Esophagus squamous epithelium (tissue), 5 donors: Measurements from ENCODE around the gene TBC1D9. TPM values are rescaled to one million over a fixed set of nuclear protein-coding genes. Genes with fewer than 3 reads are reported as not detected.

ENCODE experiments used
- DNase-seq: peaks from one replicate; lab custom pipeline; 2025; lab: John Stamatoyannopoulos, UW
- H3K27ac ChIP-seq, 4 donors: fragments of 200-600 bp; sonication (generic); one replicate each; pipeline ENCODE4 v1.5.1; 2016 to 2019; ENCODE audit warnings: mild to moderate bottlenecking in 1 of 4
- H3K27me3 ChIP-seq, 4 donors: fragments of 200-600 bp; sonication (generic); 1 replicate in 3 of 4; 2 replicates in 1 of 4; pipeline versions ENCODE4 v1.5.1 to v1.6.0; 2017 to 2021; ENCODE audit warnings: antibody characterized with exemption in 1 of 4
- H3K36me3 ChIP-seq, 3 donors: fragments of 200-600 bp; sonication (generic); one replicate each; pipeline ENCODE4 v1.5.1; 2016 to 2019
- H3K4me1 ChIP-seq, 3 donors: fragments of 200-600 bp; sonication (generic); one replicate each; pipeline ENCODE4 v1.5.1; 2017 to 2019
- H3K4me3 ChIP-seq, 4 donors: fragments of 200-600 bp; sonication (generic); 1 replicate in 3 of 4; 2 replicates in 1 of 4; pipeline ENCODE4 v1.5.1; 2016 to 2019; ENCODE audit warnings: mild to moderate bottlenecking in 2 of 4, moderate library complexity in 1 of 4
- H3K9me3 ChIP-seq, 3 donors: fragments of 200-600 bp; sonication (generic); one replicate each; pipeline ENCODE4 v1.5.1; 2016 to 2019
- POLR2A ChIP-seq, 4 donors: fragments of 450-650 bp; IDR thresholded peaks; one replicate each; pipeline ENCODE4 v1.6.1; 2017; ENCODE audit warnings: antibody characterized with exemption in 4 of 4, mild to moderate bottlenecking in 4 of 4, moderate library complexity in 3 of 4
- WGBS, 2 donors: methylation state at CpG; one replicate each; pipeline ENCODE4 v1.1.5; 2018; 5-methylcytosine and 5-hydroxymethylcytosine counted together
- intact Hi-C: fragments of 100-400 bp; cut with DNase I; formaldehyde crosslinking; loops from one replicate; pipeline ENCODE4 v1.15.0; 2022
- small RNA-seq, 4 donors: library from RNA; depleted of rRNA; stranded (forward); fragments of <200 nt; gene quantifications; one replicate each; pipeline ENCODE3, GENCODE V24; 2016
- total RNA-seq, 4 donors: library from RNA; depleted of rRNA; stranded (reverse); fragments of >200 nt; gene quantifications; one replicate each; pipeline ENCODE4 v1.1.0, GENCODE V29; 2016
- TF ChIP-seq, protein P1 (sequence below), 6 experiments: fragments of 450-650 bp in 4 of 6; fragments of 200-600 bp in 2 of 6; sonication (generic) in 2 of 6; IDR thresholded peaks; one replicate each; pipeline ENCODE4 v1.5.1; 2016 to 2019; ENCODE audit warnings: antibody characterized with exemption in 6 of 6, mild to moderate bottlenecking in 4 of 6, moderate library complexity in 4 of 6
- donor health status: DM: yes; HTN: yes; CAD: no.

Gene TBC1D9
- total RNA-seq, 4 donors from 2014 or later: 8.6 to 21.0 (median 11.5) TPM

DNA sequence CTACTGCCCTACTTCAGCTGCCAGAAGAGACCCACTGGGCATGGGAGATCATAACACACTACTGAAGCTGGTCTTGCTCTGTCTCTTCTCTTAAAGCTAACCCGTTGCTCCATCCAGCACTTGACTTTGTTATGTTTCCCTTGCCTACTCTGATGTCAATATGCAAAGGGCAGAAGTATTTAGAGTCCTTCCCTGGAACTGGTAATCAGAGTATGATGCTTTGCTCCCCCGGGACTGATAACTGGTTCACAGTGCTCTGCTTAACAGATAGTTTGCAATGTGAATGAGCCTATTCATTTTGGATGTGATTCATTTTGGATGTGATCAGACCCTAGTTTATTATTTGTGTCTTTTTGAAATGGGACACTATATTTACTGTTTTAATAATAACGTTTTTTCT lies 175.1 kb downstream of the TBC1D9 start:
- no peak overlapping the region for H3K27ac ChIP-seq
- H3K4me1 ChIP-seq: peaks cover 0 to 6% (median 0%) of the 10 kb centered on the region in 3 donors
- no peak overlapping the region for H3K4me3 ChIP-seq
- intact Hi-C loops: no loop called here
- TF ChIP-seq POLR2A (IDR thresholded peaks at IDR 0.05): no peak
- TF ChIP-seq, protein P1, sequence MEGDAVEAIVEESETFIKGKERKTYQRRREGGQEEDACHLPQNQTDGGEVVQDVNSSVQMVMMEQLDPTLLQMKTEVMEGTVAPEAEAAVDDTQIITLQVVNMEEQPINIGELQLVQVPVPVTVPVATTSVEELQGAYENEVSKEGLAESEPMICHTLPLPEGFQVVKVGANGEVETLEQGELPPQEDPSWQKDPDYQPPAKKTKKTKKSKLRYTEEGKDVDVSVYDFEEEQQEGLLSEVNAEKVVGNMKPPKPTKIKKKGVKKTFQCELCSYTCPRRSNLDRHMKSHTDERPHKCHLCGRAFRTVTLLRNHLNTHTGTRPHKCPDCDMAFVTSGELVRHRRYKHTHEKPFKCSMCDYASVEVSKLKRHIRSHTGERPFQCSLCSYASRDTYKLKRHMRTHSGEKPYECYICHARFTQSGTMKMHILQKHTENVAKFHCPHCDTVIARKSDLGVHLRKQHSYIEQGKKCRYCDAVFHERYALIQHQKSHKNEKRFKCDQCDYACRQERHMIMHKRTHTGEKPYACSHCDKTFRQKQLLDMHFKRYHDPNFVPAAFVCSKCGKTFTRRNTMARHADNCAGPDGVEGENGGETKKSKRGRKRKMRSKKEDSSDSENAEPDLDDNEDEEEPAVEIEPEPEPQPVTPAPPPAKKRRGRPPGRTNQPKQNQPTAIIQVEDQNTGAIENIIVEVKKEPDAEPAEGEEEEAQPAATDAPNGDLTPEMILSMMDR (IDR thresholded peaks at IDR 0.05): no peak
- peaks cover 0 to 56% (median 4%) of the 10 kb centered on the region in 4 donors for H3K27me3 ChIP-seq
- 58 to 79% methylated on average over 3 of the region's 3 CpGs for whole genome bisulfite sequencing, 2 donors
- H3K9me3 ChIP-seq: no peaks in the 10 kb centered on the region
- H3K36me3 ChIP-seq: no peaks in the 10 kb centered on the region
- no peak for DNase-seq

DNA sequence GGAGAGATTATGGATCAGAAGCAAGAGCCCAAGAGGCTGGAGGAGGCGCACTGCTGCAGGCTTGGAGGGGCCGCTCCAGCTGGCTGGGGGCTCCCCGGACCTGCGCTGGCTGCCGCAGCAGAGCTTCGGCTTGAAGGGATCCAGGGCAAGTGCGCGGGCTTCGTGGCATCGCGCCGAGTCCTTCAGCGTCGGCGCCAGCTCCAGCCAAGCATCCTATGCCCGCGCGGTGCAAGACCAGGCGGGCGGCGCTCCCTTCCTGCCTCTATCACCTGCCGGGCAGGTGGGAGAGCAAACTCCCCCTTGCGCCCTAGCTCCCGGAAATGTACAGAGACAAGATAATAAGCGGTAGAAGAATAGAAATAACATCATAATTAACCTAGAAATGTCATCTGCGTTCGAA lies 176.9 kb downstream of the TBC1D9 start:
- no peak overlapping the region for H3K4me3 ChIP-seq
- 7 to 8% methylated on average over 11 to 24 of the region's 27 CpGs for WGBS, 2 donors
- no peak for DNase-seq

DNA sequence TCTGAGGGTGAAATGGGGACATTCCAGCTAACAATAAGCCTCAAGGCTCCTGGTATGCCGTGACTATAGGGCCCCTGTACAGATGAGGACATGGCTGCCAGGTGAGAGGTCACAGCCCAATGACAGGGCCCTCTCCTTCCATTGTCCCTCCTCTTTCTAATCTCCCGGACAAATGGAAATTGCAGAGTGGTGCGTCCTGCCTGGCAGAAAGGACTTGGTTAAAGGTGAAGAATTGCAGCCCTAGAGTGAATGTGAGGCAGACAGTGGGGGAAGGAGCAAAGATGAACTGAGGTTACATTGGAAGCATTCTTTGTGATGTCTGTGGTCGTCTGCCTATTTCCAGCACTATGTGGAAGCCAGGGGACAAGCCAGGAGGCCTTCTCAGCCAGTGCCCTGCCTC lies 180.7 kb downstream of the TBC1D9 start:
- H3K36me3 ChIP-seq: no peaks in the 10 kb centered on the region
- intact Hi-C loops: no loop called here
- no peak overlapping the region for H3K27ac ChIP-seq
- peaks cover 0 to 75% (median 5%) of the 10 kb centered on the region in 4 donors for H3K27me3 ChIP-seq
- 89 to 100% methylated on average over 1 to 2 of the region's 4 CpGs for WGBS, 2 donors
- peaks cover 0 to 6% (median 0%) of the 10 kb centered on the region in 3 donors for H3K4me1 ChIP-seq
- peaks cover 0 to 10% (median 8%) of the 10 kb centered on the region in 3 donors for H3K9me3 ChIP-seq
- TF ChIP-seq, protein P1 (IDR thresholded peaks at IDR 0.05): no peak
- no peak for TF ChIP-seq POLR2A (IDR thresholded peaks at IDR 0.05)
- DNase-seq: no peak
- no peak overlapping the region for H3K4me3 ChIP-seq

More for the DNA sequence above, 176.9 kb downstream of the TBC1D9 start:
- no peak overlapping the region for H3K27ac ChIP-seq
- peaks cover 0 to 66% (median 4%) of the 10 kb centered on the region in 4 donors for H3K27me3 ChIP-seq
- H3K36me3 ChIP-seq: no peaks in the 10 kb centered on the region
- TF ChIP-seq, protein P1 (IDR thresholded peaks at IDR 0.05): no peak
- no peak for TF ChIP-seq POLR2A (IDR thresholded peaks at IDR 0.05)
- intact Hi-C loops: no loop called here
- H3K9me3 ChIP-seq: no peaks in the 10 kb centered on the region
- H3K4me1 ChIP-seq: peaks cover 0 to 6% (median 0%) of the 10 kb centered on the region in 3 donors

DNA sequence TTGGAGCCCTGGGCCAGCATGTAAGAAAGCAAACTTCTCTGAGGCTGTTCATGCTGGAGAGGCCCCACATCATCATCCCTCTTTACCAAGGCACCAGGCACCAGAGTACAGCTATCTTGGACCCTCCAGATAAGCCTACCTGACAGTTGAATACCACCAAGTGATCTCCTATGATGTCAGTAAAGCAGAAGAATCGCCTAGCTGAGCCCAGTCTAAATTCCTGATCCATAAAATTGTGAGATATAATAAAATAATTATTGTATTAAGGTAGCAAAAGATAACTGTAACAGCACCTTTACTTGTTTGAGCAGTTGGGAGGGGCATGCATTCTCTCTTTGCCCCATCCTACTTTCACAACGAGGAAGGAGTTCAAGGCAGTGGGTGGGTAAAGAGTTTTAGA lies 184.6 kb downstream of the TBC1D9 start:
- no peaks in the 10 kb centered on the region for H3K36me3 ChIP-seq
- H3K27ac ChIP-seq: no peak overlapping the region
- peaks cover 0 to 10% (median 8%) of the 10 kb centered on the region in 3 donors for H3K9me3 ChIP-seq
- no peak overlapping the region for H3K4me3 ChIP-seq
- TF ChIP-seq, protein P1 (IDR thresholded peaks at IDR 0.05): no peak
- no peak for TF ChIP-seq POLR2A (IDR thresholded peaks at IDR 0.05)
- no peak for DNase-seq
- 71 to 78% methylated on average over 2 of the region's 2 CpGs for WGBS, 2 donors
- intact Hi-C loops: no loop called here
- H3K4me1 ChIP-seq: peaks cover 14 to 25% (median 18%) of the 10 kb centered on the region in 3 donors
- peaks cover 0 to 75% (median 9%) of the 10 kb centered on the region in 4 donors for H3K27me3 ChIP-seq

Small RNA genes within 50 kb of the gene (small RNA-seq; reads per million reads assigned to genes)
- gene AC108019.1 (0 reads per million in 4 donors), gene RF00019 (0 reads per million in 4 donors), gene RN7SL152P (0 reads per million in 4 donors), gene RNY1P14 (0 reads per million in 4 donors)

Other genes starting within 250 kb of the TBC1D9 start
- gene ELMOD2, start 232.2 kb downstream of the TBC1D9 start, total RNA-seq: 10 to 100 TPM; 11.2 to 36.9 (median 17.0) TPM
- gene UCP1, start 187.4 kb downstream of the TBC1D9 start, total RNA-seq: not detected